HG02840 (cell line): ENCODE results near the gene SPDEF.

ENCODE experiments used
- ATAC-seq: cut with Tn5 transposase; IDR thresholded peaks from one replicate; pipeline ENCODE4 v1.9.1; 2021; ENCODE audit warnings: mild to moderate bottlenecking, moderate library complexity, moderate number of reproducible peaks; ENCODE audit not compliant: unreplicated experiment, low FRiP score

Gene SPDEF

DNA sequence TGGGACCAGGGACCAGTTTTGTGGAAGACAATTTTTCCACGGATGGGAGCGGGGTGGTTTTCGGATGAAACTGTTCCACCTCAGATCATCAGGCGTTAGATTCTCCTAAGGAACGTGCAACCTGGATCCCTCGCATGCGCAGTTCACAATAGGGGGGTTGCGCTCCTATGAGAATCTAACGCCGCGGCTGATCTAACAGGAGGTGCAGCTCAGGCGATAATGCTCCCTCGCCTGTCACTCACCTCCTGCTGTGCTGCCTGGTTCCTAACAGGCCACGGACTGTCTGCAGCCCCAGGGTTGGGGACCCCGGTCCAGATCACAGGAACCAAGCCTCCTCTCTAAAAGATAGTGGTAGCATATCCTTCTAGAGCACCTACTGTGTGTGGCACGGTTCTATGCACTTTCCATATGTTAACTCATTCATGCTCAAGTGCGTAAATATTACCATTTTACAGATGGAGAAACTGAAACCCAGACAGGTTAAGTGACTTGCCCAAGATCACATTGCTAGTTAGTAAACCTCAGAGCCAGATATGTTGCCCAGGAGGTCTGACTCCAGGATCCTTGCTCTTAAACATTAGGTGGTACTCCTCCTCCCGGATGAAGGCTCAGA, 25.3 kb downstream of the SPDEF start:
- ATAC-seq = no peak

DNA sequence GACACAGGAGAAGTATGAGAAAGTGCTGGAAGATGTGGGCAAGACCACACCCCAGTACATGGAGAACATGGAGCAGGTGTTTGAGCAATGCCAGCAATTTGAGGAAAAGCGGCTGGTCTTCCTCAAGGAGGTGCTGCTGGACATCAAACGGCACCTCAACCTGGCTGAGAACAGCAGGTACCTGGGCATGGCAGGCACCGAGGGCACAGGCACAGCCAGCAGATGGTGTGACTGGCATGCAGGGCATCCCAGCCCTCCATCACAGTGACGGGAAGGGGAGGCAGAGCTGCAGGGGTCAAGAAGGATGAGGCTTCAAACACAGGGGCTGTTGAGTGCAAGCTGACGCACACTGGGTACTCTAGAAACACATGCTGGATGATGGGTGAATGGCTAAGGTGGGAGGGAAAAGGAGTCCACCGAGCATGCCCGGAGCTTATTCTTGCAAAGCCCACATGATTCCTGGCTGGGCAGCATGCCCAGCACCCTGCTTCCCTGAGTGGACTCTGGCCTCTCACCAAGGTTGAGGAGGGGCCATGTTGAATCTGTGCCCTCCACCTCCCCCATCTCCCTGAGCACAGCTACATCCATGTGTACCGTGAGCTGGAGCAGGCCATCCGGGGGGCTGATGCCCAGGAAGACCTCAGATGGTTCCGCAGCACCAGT, 26.3 kb downstream of the SPDEF start:
- ATAC-seq = no peak

DNA sequence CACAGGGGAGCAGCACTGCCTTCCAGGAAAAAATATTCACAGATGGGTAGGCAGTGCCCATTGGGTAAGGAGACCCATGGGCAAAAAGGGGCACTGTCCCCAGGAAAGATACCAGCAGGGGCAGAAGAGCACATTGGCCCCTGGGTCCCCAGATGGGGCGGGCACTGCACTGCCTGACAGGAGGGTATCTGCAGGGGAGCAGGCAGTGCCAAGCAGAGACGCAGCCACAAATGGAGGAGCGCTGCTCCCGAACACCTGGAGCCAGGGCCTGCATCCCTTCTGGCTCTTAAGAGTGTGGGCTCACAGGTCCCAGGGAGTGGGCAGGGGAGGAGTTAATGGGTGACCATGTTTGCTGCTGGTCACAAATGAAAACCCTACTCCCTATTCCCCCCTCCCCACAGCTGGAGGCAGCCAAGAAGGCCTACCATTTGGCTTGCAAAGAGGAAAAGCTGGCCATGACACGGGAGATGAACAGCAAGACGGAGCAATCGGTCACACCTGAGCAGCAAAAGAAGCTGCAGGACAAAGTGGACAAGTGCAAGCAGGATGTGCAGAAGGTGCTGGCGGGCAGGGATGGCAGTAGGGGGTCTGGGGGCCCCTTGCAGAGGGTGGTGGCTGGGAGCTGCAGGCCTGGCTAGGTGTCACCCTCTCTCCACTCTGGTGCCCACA, 27.0 kb downstream of the SPDEF start:
- ATAC-seq = no peak

DNA sequence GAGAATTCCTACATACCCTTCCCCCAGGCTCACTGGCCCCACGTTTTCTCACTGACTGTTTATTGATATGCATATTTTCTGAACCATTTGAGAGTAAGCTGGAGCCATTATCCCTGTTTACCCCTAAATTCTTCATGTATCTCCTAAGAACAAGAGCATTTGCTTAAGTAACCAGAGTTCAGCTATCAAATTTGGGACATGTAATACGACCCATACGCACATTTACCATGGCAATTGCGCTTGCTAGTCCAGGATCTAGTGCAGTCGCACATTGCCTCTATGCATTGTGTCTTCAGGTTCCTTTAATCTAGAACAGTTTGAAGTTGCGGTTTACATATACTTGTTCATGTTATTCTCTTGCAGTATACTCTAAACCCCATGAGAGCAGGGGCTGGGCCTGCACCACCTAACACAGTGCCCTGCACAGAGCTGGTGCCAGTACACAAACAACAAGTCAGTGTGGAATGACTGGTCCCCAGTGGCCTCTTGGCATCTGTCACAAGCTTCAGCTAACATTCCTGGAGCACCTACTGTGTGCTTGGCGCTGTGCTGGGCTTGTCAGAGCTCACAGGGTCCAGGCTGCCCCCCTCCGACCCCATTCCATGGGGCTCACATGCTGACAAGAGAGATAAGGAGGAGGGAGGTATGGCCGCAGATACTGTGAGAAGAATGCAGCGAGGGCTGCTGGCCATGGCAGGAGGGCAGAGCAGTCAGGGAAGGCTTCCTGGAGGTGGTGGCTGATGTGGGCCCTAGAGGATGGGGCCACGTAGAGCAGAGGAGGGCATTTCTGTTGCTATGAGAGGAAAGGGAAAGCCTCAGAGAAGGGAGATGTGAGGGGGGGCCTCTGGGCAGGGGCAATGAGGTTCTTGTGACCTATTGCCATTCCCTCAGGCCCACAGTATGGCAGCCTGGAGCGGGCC, 28.1 kb downstream of the SPDEF start:
- no peak for ATAC-seq

DNA sequence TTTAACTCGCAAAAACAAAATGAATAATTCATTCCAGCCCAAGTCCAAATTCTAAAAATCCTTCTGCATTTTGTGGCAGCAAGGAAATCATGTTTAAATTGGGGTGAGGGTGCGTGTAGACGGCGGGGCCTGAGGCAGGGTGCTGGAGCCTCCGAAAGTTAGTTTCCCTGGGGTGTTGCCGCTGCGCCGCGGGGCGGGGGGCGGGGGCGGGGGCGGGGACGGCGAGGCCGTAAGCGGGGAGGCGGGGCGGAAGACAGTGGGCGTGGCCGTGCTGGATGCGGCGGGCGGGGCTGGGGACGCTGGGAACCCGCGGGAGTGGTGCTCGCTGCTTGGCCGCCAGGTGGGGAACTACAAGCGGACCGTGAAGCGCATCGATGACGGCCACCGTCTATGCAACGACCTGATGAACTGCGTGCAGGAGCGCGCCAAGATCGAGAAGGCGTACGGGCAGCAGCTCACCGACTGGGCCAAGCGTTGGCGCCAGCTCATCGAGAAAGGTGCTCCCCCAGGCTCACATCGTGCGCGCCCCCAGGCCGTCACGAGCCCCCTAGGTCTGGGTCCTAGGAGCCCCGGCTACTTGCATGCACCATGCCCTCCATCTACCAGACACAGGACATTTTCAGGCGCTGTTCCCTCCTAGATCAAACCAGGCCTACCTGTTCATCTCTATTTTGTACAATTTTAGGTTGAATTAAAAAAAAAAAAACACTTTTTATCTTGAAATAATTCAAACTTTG, 29.0 kb downstream of the SPDEF start:
- no peak for ATAC-seq

DNA sequence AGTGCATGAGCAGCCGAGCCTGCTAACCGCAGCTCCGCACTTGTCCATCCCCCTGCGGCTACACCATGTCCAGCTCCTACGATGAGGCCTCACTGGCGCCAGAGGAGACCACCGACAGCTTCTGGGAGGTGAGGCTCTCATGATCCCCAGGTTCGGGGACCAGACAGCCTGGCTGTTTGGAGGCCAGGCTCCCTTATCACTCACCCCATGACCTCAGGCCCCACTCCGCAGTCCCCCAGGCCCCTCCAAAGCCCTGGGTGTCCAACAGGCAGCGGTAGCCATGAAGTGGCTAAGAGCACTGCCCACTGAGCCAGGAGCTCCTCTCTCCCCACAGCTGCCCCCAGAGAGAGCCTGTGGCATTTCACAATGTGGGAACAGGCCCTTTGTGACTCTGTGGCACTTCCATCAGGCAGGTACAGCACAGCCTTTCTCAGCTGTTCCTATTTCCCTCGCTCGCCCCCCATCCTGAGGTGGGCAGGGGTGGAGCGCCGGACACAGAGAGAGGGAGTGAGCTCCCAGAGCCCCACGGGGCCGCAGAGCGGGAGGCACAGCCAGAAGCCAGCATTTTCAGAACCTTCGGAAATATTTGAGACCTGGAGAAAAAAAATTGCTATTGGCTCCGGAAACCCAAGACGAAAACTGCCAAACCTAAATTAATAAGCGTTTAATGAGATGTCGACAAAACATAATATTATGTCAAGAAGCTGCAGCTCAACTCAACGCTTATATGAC, 29.7 kb downstream of the SPDEF start:
- ATAC-seq = no peak

DNA sequence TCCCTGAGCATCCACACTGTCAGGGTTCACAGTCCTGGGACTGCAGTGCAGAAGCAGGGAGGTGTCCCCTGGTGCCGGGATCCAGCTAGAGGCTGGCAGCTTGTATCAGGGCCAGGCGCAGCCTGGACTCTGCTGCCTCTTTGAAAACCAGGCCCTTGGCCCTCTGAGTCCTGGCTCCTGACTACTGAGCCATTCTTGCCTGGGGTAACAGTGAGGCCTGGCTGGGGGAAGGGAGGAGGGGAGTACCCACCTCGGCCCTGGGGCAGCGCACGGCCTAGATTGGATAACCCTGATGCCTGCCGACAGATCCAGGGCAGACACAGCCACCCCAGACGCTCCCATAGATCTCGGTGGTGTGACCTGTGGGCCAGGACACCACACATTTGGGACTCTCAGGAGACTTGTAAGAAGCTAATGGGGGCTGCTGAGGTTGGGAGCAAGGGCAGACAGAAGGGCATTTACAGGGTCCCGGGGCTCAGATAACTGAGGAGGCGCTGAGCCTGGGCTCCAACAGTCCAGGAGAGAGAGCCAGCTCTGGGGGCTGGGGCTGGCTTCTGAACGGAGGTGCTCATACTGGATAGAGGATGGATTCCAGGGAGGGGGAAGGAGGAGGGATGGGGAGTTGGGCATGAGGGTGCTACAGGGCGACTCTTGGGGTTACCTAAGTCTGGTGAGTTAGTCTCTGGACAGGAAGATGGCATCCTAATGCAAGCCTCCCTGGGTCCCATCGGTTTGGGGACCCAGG, 30.5 kb downstream of the SPDEF start:
- ATAC-seq = no peak

DNA sequence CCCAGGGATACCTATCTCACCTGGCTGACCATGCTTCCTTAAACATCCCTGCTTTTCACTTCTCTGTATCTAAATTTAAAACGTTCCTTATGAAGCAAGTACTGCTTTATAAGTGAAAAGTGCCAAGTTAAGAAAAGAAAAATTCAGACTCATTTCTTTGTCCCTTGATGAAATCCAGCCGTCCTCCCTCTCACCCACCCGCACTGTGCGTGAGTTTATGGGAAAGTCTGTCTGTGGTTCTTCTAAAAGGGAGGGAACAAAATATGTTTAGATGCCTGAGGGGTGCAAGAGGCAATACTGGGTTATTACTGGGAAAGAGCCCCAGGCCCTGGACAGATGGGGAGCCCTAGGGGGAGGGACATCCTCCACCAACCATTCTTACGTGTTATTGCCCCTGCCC, 31.2 kb downstream of the SPDEF start:
- no peak for ATAC-seq

DNA sequence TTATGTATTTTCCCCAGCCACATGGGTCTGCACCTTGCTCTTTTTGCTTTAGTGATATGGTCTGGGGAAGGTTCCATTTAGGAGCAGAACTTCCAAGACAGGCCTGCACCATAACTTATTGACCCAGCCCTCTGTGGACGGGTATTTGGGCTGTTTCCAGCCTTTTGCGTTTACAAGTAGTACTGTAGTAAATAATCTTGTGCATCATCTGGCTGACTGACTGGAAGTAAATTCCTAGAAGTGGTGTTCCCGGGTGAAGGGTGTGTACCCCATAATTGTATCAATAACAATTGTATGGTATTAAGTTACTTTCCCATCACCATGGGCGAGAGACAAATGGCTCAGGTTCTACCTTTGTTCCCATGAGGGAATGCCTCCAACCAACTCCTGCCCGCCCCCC, 31.6 kb downstream of the SPDEF start:
- ATAC-seq = no peak

DNA sequence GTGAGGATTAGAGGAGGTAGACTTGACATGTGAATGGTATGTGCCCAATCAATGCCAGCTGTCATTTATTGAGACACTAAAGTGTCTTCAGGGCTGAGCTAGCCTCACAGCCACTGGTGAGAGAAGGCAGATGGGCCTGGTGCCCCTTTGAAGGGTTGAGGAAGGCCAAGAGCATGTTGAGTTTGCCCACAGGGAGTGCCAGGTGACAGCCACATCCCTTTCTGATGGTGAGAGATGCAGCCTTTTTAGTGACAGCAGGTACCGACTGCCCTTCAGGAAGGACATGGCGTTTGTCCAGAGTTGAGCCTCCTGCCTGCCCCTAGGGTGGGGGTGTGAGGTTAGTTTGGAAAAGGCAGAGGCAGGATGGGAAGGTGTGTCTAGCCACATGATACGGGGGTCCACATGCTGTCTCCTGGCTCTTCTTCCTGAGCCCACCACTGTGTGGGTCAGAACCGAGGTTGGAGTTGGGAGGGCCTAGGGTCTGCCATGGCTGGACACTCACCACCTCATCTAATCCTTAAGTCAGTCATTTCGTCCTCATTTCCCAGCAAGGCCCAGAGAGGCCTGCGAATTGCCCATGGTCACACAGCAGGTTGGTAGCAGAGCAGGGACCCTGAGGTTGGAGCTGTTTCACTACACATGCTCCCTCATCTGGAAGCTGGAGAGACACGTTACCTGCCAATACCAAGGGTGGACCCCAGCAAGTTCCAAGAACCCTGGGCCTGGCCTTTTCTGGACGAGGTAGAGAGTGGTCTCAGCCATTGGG, 32.5 kb downstream of the SPDEF start:
- no peak for ATAC-seq

DNA sequence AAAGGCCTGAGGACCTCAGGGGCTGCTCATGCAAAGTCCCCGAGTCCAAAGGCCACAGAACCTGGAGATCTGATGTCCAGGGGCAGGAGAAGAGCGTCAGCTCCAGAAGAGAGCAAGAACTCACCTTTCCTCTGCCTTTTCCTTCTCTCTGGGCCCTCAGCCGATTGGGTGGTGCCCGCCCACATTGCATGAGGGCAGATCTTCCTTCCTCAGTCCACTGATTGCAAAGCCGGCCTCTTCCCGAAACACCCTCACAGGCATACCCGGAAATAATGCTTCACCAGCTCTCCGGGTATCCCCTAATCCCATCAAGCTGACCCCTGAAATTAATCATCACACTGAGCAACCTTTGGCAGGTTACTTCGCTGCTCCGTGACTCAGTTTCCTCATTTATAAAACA, 33.4 kb downstream of the SPDEF start:
- no peak for ATAC-seq

DNA sequence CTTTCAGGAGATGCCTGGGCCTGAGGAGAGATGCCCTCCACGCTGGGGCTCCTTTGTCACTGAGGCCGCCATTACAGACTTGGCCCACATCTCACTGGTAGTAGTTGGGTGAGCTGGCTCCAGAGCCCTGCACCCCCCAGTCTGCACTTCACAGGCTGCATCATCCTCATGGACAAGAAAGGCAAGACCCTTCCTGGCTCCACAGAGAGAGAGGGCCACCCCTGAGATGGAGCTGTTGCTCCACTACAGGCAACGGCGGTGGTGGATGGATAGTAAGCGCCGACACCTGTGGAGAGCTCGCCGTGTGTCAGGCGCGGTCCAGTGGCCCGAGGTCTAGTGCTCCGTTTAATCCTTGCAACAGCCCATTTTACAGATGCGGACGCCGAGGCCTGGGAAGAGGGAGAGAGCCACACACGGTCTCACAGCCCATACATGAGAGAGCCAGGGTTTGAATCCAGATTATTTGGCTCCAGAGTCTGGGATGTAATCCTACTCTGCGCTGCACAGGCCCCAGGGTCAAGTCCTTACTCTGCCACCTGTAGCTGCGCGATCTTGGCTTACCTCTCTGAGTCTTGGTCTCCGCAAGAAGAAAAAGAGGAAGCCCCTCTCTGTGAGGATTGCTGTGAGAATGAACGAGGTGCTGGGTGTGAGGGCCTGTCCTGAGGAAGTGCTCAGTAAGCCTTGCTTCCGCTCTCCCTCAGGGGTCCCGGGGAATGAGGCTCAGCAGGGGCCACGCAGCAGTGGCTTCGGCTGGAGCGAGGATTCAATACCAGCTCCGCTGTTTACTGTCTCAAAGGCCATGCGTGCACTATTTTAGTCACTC, 34.5 kb downstream of the SPDEF start:
- ATAC-seq = no peak

DNA sequence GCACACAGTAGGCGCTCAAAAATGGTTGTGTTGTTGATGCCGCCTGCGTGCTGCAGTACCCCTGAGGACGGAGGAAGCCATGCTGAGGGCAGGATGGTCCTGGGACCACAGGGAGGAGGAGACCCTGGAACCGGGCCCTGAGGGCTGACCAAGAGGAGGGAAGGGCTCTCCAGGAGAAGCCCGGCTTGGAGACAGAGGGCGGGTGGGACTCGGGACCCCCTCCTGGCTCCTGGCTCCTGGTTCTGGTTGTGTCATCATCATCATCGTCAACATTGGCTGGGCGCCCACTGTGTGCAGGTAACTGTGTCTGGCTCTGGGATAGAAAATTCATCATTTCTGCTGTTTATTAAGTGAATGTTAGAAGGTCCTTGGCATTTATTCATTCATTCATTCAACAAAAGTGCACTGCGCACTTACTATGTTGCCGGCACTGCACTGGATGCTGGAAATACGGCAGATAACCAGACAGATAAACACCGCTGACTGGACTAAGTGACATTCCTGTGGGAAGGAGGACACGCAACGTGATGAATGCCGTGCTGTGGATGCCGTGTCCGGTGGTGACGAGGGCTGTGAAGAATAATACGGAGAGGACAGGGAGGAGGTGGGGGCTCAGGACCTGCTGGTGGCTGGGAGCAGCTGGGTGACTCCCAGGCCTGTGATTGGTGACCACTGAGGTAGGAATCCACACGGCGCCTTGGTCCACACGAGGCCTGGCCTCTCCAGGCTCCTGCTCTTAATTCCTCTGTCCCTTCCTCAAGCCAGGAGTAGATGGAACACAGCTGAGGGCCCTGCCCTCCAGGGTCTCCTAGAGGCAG, 35.3 kb downstream of the SPDEF start:
- ATAC-seq = no peak

DNA sequence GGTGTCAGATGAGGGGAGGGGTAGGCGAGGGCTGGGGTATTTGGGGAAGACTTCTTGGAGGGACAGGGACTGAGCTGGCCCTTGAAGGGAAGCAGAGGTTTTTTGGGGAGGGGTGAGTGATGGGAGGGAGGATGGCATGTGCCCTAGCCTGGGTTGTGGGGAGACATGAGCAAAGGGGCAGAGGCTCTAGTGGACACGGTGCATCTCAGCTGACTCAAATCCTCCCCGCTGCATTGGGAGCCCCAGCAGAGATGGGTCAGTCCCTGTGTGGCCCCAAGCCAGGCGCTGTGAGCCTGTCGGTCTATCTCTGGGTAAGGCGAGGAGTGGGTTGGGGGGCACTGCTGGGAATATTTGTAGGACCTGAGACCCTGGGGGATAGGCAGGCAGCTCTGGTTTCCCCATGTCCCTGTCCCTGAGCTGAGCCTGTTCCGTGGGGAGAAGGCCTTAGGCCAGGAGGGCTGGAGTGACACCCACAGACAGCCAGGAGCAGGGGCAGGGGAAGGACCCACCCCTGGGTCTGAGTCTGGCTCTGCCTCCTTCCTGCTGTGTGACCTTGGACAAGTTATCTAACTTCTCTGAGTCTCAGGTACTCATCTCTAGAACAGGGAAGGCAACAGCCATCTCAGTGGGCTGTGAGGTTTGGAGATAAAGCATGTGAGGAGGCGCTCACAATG, 36.0 kb downstream of the SPDEF start:
- no peak for ATAC-seq

DNA sequence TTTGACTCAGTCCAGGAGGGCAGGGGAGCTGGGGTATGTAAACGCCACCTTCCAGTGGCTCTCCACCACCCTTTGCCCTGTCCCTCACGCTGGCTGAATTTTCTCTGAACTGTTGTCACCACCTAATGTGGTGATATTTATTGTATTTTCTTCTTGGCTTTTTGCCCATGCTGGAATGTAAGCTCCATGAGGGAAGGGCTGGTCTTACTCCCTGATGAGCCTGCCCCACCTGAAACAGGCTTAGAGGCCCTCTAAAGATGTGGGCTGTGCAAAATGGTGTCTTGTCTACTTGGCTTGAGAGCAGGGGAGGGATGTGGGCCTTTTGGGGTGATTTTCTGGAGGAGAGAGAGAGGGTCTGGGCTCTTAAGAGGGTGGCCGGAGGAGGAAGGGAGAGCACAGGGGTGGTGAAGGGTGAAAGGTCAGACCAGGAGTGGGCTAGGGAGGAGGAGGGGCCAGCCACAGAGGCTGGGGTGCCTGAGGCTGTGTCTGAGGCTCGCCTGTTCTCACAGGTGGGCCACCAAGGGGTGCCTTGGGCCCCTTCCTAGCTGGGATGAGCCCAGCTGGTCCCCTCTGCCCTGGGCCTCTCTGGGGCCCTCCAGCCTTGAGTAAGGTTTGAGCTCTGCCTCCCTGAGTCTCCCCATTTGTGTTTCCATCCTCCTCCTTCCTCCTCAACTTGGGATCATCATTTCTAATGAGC, 37.3 kb downstream of the SPDEF start:
- ATAC-seq = no peak
